ENCODE data around the gene STK10.
"Not testable (repeated sequence)": the region's sequence is repeated elsewhere in the genome, so short reads cannot be mapped to it uniquely, and the experiment has no call there.

The STK10 gene

DNA sequence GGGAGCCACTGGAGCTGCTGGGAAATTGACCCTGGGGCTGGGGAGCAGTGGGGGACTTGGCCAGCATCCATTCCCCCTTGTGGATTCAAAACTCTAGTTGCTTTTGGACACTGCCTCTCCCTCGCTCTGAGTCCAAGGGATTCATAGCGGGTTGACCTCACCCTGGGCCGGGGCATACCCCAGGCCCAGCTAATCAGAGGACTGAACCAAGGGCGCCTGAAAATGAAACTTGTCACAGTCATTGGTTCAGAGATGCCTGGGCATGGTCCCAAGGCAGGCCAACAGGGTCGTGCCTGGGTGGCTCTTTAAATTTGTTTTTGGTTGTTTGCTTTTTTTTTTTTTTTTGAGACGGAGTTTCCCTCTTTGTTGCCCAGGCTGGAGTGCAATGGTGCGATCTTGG, 22.6 kb downstream of the STK10 start:
- DNase-seq (ENCODE audit: low spot score): no peak

GRCh38 chr5:172164769-172165212, 23.2 kb downstream of the STK10 start:
- no peak for DNase-seq (ENCODE audit: low spot score)

GRCh38 chr5:172163346-172163745, 24.7 kb downstream of the STK10 start:
- peak; percentile 97 for DNase-seq (ENCODE audit: low spot score)

GRCh38 chr5:172162987-172163343, 25.1 kb downstream of the STK10 start:
- DNase-seq (ENCODE audit: low spot score): no peak

- DNase-seq (ENCODE audit: low spot score): no peak
These were observed 25.6 kb downstream of the STK10 start for GRCh38 chr5:172162323-172162986.

- DNase-seq (ENCODE audit: low spot score): no peak
These were observed 27.5 kb downstream of the STK10 start for GRCh38 chr5:172160506-172160905.

DNA sequence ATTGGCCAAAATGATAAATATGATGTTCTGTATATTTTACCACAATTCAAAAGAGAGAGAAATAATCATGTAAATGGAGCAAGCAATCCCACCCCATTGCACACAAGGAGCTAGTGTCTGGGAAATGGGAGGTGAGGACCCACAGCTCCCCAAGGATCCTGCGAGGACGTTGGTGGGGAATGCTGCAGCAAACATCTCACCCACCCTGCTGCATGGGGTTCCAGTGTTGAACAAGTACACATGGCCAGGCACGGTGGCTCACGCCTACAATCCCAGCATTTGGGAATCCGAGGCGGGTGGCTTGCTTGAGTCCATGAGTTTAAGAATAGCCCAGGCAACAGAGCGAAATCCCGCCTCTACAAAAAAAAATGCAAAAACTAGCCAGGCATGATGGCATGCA, 29.0 kb downstream of the STK10 start:
- DNase-seq (ENCODE audit: low spot score): no peak

DNA sequence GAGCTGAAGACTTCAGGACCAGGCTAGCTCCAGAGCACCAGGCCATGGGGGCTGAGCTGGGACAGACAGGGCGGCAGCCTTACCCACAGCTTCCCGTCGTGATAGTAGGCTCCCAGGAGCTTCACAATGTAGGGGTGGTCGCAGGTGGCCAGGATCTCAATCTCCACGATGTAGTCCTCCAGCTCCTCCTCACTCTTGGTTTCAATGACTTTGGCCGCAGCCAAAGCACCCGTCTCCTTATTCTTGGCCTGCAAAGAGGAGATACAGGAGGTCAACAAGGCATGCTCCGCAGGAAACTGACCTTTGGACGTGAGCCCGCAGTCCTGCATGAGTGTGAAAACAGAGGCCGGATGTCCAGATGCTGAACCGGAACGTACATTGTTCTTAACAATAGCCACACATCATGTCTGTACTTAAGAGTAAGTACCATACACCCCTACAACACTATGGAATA, 31.5 kb downstream of the STK10 start:
- DNase-seq (ENCODE audit: low spot score): no peak

- not testable (repeated sequence) for DNase-seq (ENCODE audit: low spot score)
These were observed 32.9 kb downstream of the STK10 start for GRCh38 chr5:172155101-172155500.

GRCh38 chr5:172153695-172154094, 34.3 kb downstream of the STK10 start:
- DNase-seq (ENCODE audit: low spot score): no peak

DNA sequence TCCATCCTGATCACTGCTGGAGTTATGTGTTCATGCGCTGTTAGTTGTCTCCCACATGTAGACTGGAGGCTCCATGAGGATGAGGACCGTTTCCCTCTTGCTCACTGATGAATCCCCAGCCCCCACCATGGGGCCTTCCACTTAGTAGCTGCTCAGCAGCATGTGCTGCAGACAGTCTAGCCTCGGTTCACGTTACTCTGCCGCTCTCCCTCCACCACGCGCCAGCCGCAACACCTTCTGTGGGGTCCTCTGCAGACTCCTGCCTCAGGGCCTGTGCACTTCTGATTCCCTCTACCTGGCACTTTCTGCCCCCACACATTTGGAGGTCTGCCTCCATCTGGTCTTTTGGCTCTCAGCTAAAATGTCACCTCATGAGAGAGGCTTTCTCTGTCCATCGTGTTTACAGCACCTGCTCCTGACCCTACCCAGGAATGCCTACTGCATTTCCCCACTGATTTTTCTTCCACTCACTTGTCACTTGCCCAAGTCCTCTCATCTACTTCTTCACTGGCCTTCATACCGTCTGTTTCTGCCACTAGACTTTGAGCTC, 36.3 kb downstream of the STK10 start:
- peak; percentile 89 for DNase-seq (ENCODE audit: low spot score)

- no peak for DNase-seq (ENCODE audit: low spot score)
These were observed 37.3 kb downstream of the STK10 start for GRCh38 chr5:172150514-172151425.

DNA sequence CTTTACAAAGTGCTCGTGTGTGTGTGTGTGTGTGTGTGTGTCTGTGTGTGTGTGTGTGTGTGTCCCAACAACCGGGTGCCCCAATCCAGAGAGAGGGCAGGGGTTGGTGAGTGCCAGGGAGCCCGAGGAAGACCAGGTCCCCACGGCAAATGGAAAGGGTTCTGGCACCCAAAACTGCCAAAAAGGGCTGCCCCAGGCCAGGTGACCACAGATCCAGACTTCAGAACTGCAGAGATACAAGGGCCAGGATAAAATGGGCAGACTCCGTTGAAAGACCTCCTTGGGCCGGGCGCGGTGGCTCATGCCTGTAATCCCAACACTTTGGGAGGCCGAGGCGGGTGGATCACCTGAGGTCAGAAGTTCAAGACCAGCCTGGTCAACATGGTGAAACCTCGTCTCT, 38.5 kb downstream of the STK10 start:
- not testable (repeated sequence) for DNase-seq (ENCODE audit: low spot score)

DNA sequence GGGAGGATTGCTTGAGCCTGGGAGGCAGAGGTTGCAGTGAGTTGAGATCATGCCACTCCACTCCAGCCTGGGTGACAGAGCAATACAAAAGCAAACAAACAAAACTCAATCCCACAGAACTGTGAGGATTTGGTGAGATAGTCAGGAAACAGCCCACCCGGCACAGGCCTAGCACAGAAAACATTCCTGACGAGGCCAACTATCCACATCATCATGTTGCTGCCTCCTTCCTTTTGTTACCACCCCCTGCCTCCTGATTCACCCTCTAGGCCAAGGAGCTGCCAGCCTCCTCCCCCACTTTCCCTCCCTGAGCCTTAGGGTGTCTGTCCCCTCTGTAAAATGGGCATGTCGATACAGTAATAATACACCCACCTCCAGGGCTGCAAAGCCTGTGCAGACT, 39.0 kb downstream of the STK10 start:
- no peak for DNase-seq (ENCODE audit: low spot score)

- DNase-seq (ENCODE audit: low spot score): no peak
These were observed 39.6 kb downstream of the STK10 start for GRCh38 chr5:172148381-172148780.

GRCh38 chr5:172147857-172148256, 40.2 kb downstream of the STK10 start:
- DNase-seq (ENCODE audit: low spot score): no peak

- no peak for DNase-seq (ENCODE audit: low spot score)
These were observed 41.3 kb downstream of the STK10 start for GRCh38 chr5:172146748-172147092.

DNA sequence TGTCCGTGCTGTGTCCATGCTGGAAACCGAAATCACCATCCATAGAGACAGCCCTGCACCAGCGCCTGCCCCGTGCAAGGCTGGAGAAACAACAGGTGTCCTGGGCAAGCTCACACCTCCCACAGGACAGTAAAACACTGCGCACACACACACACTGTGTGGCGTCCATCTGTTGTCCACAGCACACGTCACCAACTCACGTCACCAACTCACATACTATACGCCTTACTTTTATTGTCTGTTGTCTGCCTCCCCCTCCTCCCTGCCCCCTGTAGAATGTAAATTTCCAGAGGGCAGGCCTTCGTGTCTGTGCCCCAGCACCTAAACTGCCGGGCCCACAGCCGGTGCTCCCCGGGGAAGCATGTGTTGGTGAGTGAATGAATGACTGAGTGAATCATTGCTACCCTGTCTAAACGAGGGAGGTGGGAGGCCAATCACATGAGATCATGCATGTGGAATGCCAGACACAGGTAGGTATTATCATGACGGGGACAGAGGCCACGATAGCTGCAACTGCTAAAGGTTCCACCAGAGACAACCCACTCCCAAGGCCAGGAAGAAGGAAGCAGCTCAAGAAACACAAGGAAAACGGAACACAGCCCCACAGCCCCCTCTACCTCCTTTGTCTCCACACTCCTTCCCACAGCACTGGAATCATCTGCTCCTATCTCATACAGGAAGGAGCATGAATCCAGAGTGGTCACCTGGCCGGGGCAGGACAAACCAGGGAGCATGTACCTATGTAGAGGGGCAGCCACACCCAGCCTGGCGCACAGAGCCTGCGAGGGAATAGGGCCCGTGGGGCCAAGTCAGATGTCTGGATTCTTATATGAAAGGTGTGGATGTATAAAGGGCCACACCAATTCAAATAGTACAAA, 41.9 kb downstream of the STK10 start:
- peak; percentile 84 for DNase-seq (ENCODE audit: low spot score)

GRCh38 chr5:172144931-172145869, 42.8 kb downstream of the STK10 start:
- peak; percentile 72 for DNase-seq (ENCODE audit: low spot score)

GRCh38 chr5:172144291-172144815, 43.7 kb downstream of the STK10 start:
- no peak for DNase-seq (ENCODE audit: low spot score)

GRCh38 chr5:172143875-172144274, 44.1 kb downstream of the STK10 start:
- no peak for DNase-seq (ENCODE audit: low spot score)

All from cerebellar cortex (tissue), 1 donor.